K562 (cell line): ENCODE measurements around the gene DOCK4.

Source experiments
- ATF3 ChIP-seq, 2 experiments: fragments of 450-650 bp in 1 of 2; sonication (generic) in 1 of 2; formaldehyde crosslinking in 1 of 2; IDR thresholded peaks in 1 of 2; conservative IDR thresholded peaks in 1 of 2; 2 replicates each; pipeline versions ENCODE4 v1.6.1 to v1.8.1; 2016 to 2023; ENCODE audit warnings: mild to moderate bottlenecking in 2 of 2, moderate library complexity in 2 of 2, inconsistent platforms in 1 of 2, missing genetic modification reagents in 1 of 2
- BCLAF1 ChIP-seq, 2 experiments: fragments of 450-650 bp in 1 of 2; IDR thresholded peaks; 2 replicates each; pipeline ENCODE4 v1.6.1; 2011 to 2017; ENCODE audit warnings: low read depth in 2 of 2, antibody characterized with exemption in 1 of 2, borderline replicate concordance in 1 of 2, low read length in 1 of 2, mild to moderate bottlenecking in 1 of 2, mixed read lengths in 1 of 2; ENCODE audit not compliant: control insufficient read depth in 1 of 2
- EP300 ChIP-seq: IDR thresholded peaks from 2 replicates; pipeline ENCODE4 v1.6.1; 2012; ENCODE audit warnings: low read length, improper control_type of control experiment
- ESRRA ChIP-seq: fragments of 450-650 bp; IDR thresholded peaks from 2 replicates; pipeline ENCODE4 v1.6.1; 2014; ENCODE audit warnings: low read depth, mild to moderate bottlenecking, moderate library complexity, borderline replicate concordance
- GATAD2A ChIP-seq: fragments of 450-650 bp; IDR thresholded peaks from 2 replicates; pipeline ENCODE4 v1.6.1; 2017
- GTF3C2 ChIP-seq: IDR thresholded peaks from 3 replicates; pipeline ENCODE4 v1.6.1; 2011; ENCODE audit warnings: borderline replicate concordance, mild to moderate bottlenecking, moderate library complexity; ENCODE audit not compliant: insufficient read length; ENCODE audit errors: extremely low read depth
- JUN ChIP-seq, 2 experiments: sonication (generic) in 1 of 2; formaldehyde crosslinking in 1 of 2; IDR thresholded peaks; 2 replicates each; pipeline versions ENCODE4 v1.6.1 to v1.8.0; 2012 to 2022; ENCODE audit warnings: borderline replicate concordance in 2 of 2, mild to moderate bottlenecking in 2 of 2, improper control_type of control experiment in 1 of 2, low read depth in 1 of 2, low read length in 1 of 2, missing genetic modification reagents in 1 of 2
- NEUROD1 ChIP-seq: fragments of 150-350 bp; IDR thresholded peaks from 2 replicates; pipeline ENCODE4 v1.6.1; 2014; ENCODE audit warnings: borderline replicate concordance, low read length, low read depth; ENCODE audit not compliant: partially characterized antibody
- POLR2A ChIP-seq: fragments of 450-650 bp; conservative IDR thresholded peaks from 2 replicates; pipeline ENCODE4 v1.6.1; 2016
- SMAD3 ChIP-seq: fragments of 450-650 bp; formaldehyde crosslinking; conservative IDR thresholded peaks from 2 replicates; pipeline ENCODE4 v1.4.0; 2020; ENCODE audit warnings: mild to moderate bottlenecking
- ZNF24 ChIP-seq: fragments of 450-650 bp; IDR thresholded peaks from 2 replicates; pipeline ENCODE4 v1.6.1; 2016
- ZNF282 ChIP-seq: sonication (generic); formaldehyde crosslinking; IDR thresholded peaks from 2 replicates; pipeline ENCODE4 v1.8.1; 2023; ENCODE audit warnings: missing genetic modification reagents
- ZNF311 ChIP-seq: fragments of 250-450 bp; sonication (Bioruptor Pico); IDR thresholded peaks from 2 replicates; pipeline ENCODE4 v1.4.0; 2020; ENCODE audit warnings: mild to moderate bottlenecking, moderate library complexity
- ZNF717 ChIP-seq: fragments of 250-450 bp; sonication (Bioruptor Pico); IDR thresholded peaks from 2 replicates; pipeline ENCODE4 v1.5.0; 2021

GRCh38 chr7:111840528-111840927 is 365.7 kb downstream of the DOCK4 start:
- TF ChIP-seq ESRRA = no peak
- TF ChIP-seq GATAD2A = no peak
- TF ChIP-seq ATF3 (IDR thresholded peaks at IDR 0.05) = no peak
- TF ChIP-seq ATF3 (CRISPR knock-in tag; conservative IDR thresholded peaks at IDR 0.05) = no peak
- TF ChIP-seq BCLAF1 (IDR thresholded peaks at IDR 0.05; ENCODE audit: borderline replicate concordance in 1 of 2, control insufficient read depth in 1 of 2, low read depth in 2 of 2, low read length in 1 of 2) = no peak
- no peak for TF ChIP-seq NEUROD1
- no peak for TF ChIP-seq ZNF311 (CRISPR knock-in tag)
- TF ChIP-seq ZNF24 = no peak
- no peak for TF ChIP-seq POLR2A
- TF ChIP-seq GTF3C2 = no peak
- TF ChIP-seq JUN (IDR thresholded peaks at IDR 0.05; ENCODE audit: borderline replicate concordance, low read depth, low read length) = no peak
- no peak for TF ChIP-seq JUN (CRISPR knock-in tag; IDR thresholded peaks at IDR 0.05; ENCODE audit: borderline replicate concordance)
- no peak for TF ChIP-seq SMAD3 (CRISPR knock-in tag)
- TF ChIP-seq ZNF282 = no peak
- TF ChIP-seq ZNF717 (CRISPR knock-in tag) = no peak
- no peak for TF ChIP-seq EP300
